Parathyroid adenoma (tissue), 2 donors: ENCODE results near the gene NIBAN1.

Source experiments
- H2AFZ ChIP-seq: fragments of 300-600 bp; sonication (generic); one replicate; pipeline ENCODE4 v1.7.0; 2017; ENCODE audit warnings: antibody characterized with exemption, mild to moderate bottlenecking
- H3K27ac ChIP-seq: fragments of 300-600 bp; sonication (generic); one replicate; pipeline ENCODE4 v1.7.0; 2017
- H3K27me3 ChIP-seq: fragments of 300-600 bp; sonication (generic); one replicate; pipeline ENCODE4 v1.7.0; 2017; ENCODE audit warnings: low read length; ENCODE audit not compliant: control insufficient read depth, insufficient read depth
- H3K36me3 ChIP-seq: fragments of 300-600 bp; sonication (generic); one replicate; pipeline ENCODE4 v1.7.0; 2017; ENCODE audit warnings: low read length; ENCODE audit not compliant: control insufficient read depth, insufficient read depth
- H3K4me1 ChIP-seq: fragments of 300-600 bp; sonication (generic); one replicate; pipeline ENCODE4 v1.7.0; 2017; ENCODE audit warnings: control low read depth
- H3K4me2 ChIP-seq: fragments of 300-600 bp; sonication (generic); one replicate; pipeline ENCODE4 v1.7.0; 2017; ENCODE audit warnings: low read length
- H3K4me3 ChIP-seq: fragments of 300-600 bp; sonication (generic); one replicate; pipeline ENCODE4 v1.7.0; 2017; ENCODE audit warnings: low read depth, low read length
- H3K79me2 ChIP-seq: fragments of 300-600 bp; sonication (generic); one replicate; pipeline ENCODE4 v1.7.0; 2017; ENCODE audit warnings: control low read depth
- H3K9ac ChIP-seq: fragments of 300-600 bp; sonication (generic); one replicate; pipeline ENCODE4 v1.7.0; 2017; ENCODE audit warnings: mild to moderate bottlenecking
- H3K9me3 ChIP-seq: fragments of 300-600 bp; sonication (generic); one replicate; pipeline ENCODE4 v1.7.0; 2017; ENCODE audit warnings: low read length; ENCODE audit not compliant: control insufficient read depth
- TF ChIP-seq, protein P1 (sequence below): fragments of 300-600 bp; sonication (generic); IDR thresholded peaks from one replicate; pipeline ENCODE4 v1.7.0; 2017; ENCODE audit warnings: antibody characterized with exemption, mild to moderate bottlenecking
- donor health status: primary hyperparathyroidism.

NIBAN1 gene

GRCh38 chr1:184970691-184971161, 3.6 kb downstream of the NIBAN1 start:
- Histone ChIP-seq H3K27ac (no peak overlapping the region), H3K9me3 (no peaks in the 10 kb centered on the region), H3K79me2 (no peaks in the 10 kb centered on the region), H3K36me3 (no peaks in the 10 kb centered on the region), H2AFZ (no peak overlapping the region), H3K4me1 (no peaks in the 10 kb centered on the region), H3K4me3 (no peak overlapping the region), H3K27me3 (no peaks in the 10 kb centered on the region), H3K9ac (no peak overlapping the region), H3K4me2 (no peak overlapping the region)
- TF ChIP-seq, protein P1, sequence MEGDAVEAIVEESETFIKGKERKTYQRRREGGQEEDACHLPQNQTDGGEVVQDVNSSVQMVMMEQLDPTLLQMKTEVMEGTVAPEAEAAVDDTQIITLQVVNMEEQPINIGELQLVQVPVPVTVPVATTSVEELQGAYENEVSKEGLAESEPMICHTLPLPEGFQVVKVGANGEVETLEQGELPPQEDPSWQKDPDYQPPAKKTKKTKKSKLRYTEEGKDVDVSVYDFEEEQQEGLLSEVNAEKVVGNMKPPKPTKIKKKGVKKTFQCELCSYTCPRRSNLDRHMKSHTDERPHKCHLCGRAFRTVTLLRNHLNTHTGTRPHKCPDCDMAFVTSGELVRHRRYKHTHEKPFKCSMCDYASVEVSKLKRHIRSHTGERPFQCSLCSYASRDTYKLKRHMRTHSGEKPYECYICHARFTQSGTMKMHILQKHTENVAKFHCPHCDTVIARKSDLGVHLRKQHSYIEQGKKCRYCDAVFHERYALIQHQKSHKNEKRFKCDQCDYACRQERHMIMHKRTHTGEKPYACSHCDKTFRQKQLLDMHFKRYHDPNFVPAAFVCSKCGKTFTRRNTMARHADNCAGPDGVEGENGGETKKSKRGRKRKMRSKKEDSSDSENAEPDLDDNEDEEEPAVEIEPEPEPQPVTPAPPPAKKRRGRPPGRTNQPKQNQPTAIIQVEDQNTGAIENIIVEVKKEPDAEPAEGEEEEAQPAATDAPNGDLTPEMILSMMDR = no peak

DNA sequence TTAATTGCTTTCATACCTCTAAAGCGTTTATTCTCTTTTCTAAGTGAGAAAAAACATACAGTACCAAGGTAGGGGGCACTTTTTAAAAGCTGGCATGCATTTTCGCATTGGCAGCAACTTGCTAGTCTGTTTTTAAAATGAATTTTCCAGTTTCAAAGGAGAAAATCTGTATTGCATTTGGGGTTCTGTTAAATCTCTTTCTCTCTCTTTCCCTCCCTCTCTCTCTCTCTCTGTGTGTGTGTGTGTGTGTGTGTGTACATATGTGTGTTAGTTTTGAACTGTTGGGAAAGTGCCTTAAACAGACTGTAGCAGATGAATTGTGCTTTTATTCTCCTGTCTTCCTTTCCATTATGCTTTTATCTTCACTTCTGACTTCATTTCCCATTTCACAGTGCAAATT, 7.3 kb downstream of the NIBAN1 start:
- H3K36me3 ChIP-seq = no peaks in the 10 kb centered on the region
- H3K27ac ChIP-seq = no peak overlapping the region
- no peak overlapping the region for H3K9ac ChIP-seq
- no peaks in the 10 kb centered on the region for H3K4me1 ChIP-seq
- no peaks in the 10 kb centered on the region for H3K79me2 ChIP-seq
- H3K9me3 ChIP-seq = no peaks in the 10 kb centered on the region
- TF ChIP-seq, protein P1 = no peak
- H3K4me3 ChIP-seq = no peak overlapping the region
- no peak overlapping the region for H3K4me2 ChIP-seq
- no peak overlapping the region for H2AFZ ChIP-seq
- no peaks in the 10 kb centered on the region for H3K27me3 ChIP-seq

DNA sequence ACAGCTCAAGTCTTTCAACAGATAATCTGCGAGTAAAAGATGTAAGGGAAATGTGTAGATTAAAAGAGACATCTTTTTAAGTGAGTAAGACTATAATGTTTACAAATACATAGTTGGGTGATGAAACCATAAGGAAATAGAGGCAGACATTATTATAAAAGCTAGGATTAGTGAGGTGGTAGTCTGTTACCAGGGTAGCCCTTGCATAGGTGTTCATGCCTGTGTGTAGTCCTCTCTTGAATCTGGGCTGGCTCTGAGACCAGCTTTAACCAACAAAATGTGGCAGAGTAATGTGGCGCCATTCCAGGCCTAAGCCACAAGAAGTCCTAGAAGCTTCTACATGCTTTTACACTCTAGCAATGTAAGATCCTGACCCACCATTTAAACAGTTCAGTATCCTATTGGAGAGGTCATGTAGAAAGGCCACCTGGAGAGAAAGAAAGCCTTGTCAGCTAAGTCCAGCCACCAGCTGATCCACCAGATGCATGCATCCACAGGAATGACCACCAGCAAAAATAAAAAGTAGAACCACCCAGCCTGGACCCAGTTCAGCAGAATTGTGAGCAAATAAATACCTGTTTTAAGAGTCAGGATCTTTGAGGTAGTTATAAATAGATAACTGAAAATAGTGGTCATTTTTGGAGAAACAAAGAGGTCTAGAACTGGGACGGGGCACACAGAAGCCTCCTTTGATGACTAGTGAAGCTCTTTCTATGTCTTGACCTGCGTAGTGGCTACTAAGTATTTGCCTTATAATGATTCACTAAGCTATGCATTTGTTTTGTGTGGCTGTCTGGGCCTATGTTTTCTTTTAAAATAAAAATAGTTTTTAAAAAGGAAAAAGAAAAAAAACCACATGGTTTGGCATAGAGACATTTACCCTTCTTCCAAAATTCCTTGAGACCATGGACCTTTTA, 8.1 kb downstream of the NIBAN1 start:
- Histone ChIP-seq H3K4me3 (no peak overlapping the region), H3K36me3 (no peaks in the 10 kb centered on the region), H3K9me3 (no peaks in the 10 kb centered on the region), H2AFZ (no peak overlapping the region), H3K9ac (no peak overlapping the region), H3K27me3 (no peaks in the 10 kb centered on the region), H3K4me1 (no peaks in the 10 kb centered on the region), H3K4me2 (no peak overlapping the region), H3K27ac (no peak overlapping the region), H3K79me2 (no peaks in the 10 kb centered on the region)
- TF ChIP-seq, protein P1 = no peak

DNA sequence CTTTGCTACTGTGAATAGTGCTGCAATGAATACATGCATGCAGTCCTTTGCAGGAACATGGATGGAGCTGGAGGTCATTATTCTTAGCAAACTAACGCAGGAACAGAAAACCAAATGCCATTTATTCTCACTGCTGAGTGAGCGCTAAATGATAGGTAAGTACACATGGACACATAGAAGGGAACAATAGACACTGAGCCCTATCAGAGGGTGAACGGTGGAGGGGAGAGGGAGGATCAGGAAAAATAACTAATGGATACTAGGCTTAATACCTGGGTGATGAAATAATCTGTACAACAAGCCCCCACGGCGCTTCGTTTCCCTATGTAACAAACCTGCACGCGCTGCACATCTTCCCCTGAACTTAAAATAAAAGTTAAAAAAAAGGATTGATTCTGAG, 8.9 kb downstream of the NIBAN1 start:
- Histone ChIP-seq H2AFZ (no peak overlapping the region), H3K79me2 (no peaks in the 10 kb centered on the region), H3K9ac (no peak overlapping the region), H3K4me3 (no peak overlapping the region), H3K4me2 (no peak overlapping the region), H3K27ac (no peak overlapping the region), H3K4me1 (no peaks in the 10 kb centered on the region), H3K9me3 (no peaks in the 10 kb centered on the region), H3K36me3 (no peaks in the 10 kb centered on the region), H3K27me3 (no peaks in the 10 kb centered on the region)
- TF ChIP-seq, protein P1 = no peak
